ENCODE data around the gene TTC8. TPM values are rescaled to one million over a fixed set of nuclear protein-coding genes. Genes with fewer than 3 reads are reported as not detected.

The TTC8 gene
- total and polyA plus RNA-seq, 2 donors (not counting 1 experiment from before 2014, with no cell fraction given) = 31.2 to 44.2 TPM

DNA sequence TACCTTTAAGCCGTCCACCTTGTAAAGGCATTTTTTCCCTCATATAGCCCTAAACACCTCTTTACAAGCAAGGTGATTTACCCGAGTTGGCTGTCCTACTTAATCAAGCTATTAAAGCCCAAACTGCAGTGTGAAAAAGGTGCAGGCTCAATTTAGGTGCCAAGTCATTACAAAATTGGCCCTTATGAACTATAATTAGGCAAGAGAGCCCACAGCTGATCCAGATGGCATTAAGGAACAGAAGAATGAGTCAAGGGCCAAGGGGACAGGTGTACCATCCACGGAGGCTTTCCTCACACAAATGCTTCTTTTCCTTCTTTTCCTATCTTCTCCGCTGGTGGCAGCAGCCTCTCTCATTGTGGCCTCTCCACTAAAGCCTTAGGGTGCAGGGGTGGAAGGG is 90.5 kb downstream of the TTC8 start:
- Histone ChIP-seq H3K4me3 (replicated peaks in 1 of 4; ENCODE audit: control extremely low read depth in 1 of 4, insufficient read depth in 1 of 4, low read depth in 3 of 4, low read length in 4 of 4) (no peak overlapping the region), H3K27ac (ENCODE audit: insufficient read depth, low read length) (no peak overlapping the region), H3K4me1 (ENCODE audit: control insufficient read depth, extremely low read depth, insufficient read depth, low read length) (no peaks in the 10 kb centered on the region), H3K9ac (ENCODE audit: insufficient read depth, low read length) (no peak overlapping the region), H4K20me1 (ENCODE audit: control insufficient read depth, extremely low read depth, insufficient read depth, low read length) (no peaks in the 10 kb centered on the region), H3K36me3 (ENCODE audit: control insufficient read depth, insufficient read depth, low read length) (no peaks in the 10 kb centered on the region), H2AFZ (ENCODE audit: low read length) (no peak overlapping the region), H3K9me3 (ENCODE audit: control insufficient read depth, insufficient read depth, low read depth, low read length) (no peaks in the 10 kb centered on the region), H3K79me2 (ENCODE audit: control insufficient read depth, insufficient read depth, low read length) (no peaks in the 10 kb centered on the region), H3K27me3 (ENCODE audit: control insufficient read depth, insufficient read depth, low read length) (no peaks in the 10 kb centered on the region), H3K4me2 (ENCODE audit: extremely low read depth, insufficient read depth, low read length) (no peak overlapping the region)
- no peak for DNase-seq (ENCODE audit: low read depth in 2 of 2)
- TF ChIP-seq CTCF (conservative IDR thresholded peaks at IDR 0.05 in 1 of 2, IDR thresholded peaks at IDR 0.05 in 1 of 2; ENCODE audit: low read depth in 1 of 2, low read length in 2 of 2) (no peak), EZH2 (IDR thresholded peaks at IDR 0.05; ENCODE audit: low read length, missing control alignments) (no peak)

GRCh38 chr14:88919502-88919901 is 95.1 kb downstream of the TTC8 start:
- H3K27ac ChIP-seq (ENCODE audit: insufficient read depth, low read length) = no peak overlapping the region

More at GRCh38 chr14:88919502-88919901, 95.1 kb downstream of the TTC8 start:
- no peak overlapping the region for H3K4me2 ChIP-seq (ENCODE audit: extremely low read depth, insufficient read depth, low read length)
- no peaks in the 10 kb centered on the region for H4K20me1 ChIP-seq (ENCODE audit: control insufficient read depth, extremely low read depth, insufficient read depth, low read length)
- H3K9ac ChIP-seq (ENCODE audit: insufficient read depth, low read length) = no peak overlapping the region
- H3K4me3 ChIP-seq (replicated peaks in 1 of 4; ENCODE audit: control extremely low read depth in 1 of 4, insufficient read depth in 1 of 4, low read depth in 3 of 4, low read length in 4 of 4) = no peak overlapping the region
- no peak overlapping the region for H2AFZ ChIP-seq (ENCODE audit: low read length)
- DNase-seq (ENCODE audit: low read depth in 2 of 2) = no peak
- H3K79me2 ChIP-seq (ENCODE audit: control insufficient read depth, insufficient read depth, low read length) = no peaks in the 10 kb centered on the region
- H3K4me1 ChIP-seq (ENCODE audit: control insufficient read depth, extremely low read depth, insufficient read depth, low read length) = no peaks in the 10 kb centered on the region
- H3K36me3 ChIP-seq (ENCODE audit: control insufficient read depth, insufficient read depth, low read length) = no peaks in the 10 kb centered on the region
- no peaks in the 10 kb centered on the region for H3K27me3 ChIP-seq (ENCODE audit: control insufficient read depth, insufficient read depth, low read length)
- no peaks in the 10 kb centered on the region for H3K9me3 ChIP-seq (ENCODE audit: control insufficient read depth, insufficient read depth, low read depth, low read length)
- TF ChIP-seq CTCF (conservative IDR thresholded peaks at IDR 0.05 in 1 of 2, IDR thresholded peaks at IDR 0.05 in 1 of 2; ENCODE audit: low read depth in 1 of 2, low read length in 2 of 2) = no peak
- no peak for TF ChIP-seq EZH2 (IDR thresholded peaks at IDR 0.05; ENCODE audit: low read length, missing control alignments)

Other genes with a start within 250 kb of the TTC8 start
- 0.66 and 0.77 TPM in 2 replicates for gene EML5, start 31.7 kb upstream of the TTC8 start, total RNA-seq
- 0.10 and 0.43 TPM in 2 replicates for gene EML5, start 31.7 kb upstream of the TTC8 start, polyA plus RNA-seq